Gastroesophageal sphincter (tissue), 4 donors: Measurements from ENCODE around the gene CCL5. TPM values are rescaled to one million over a fixed set of nuclear protein-coding genes. Genes with fewer than 3 reads are reported as not detected.

Experiments
- ATAC-seq: fragments of 150-250 bp; one replicate; pipeline ENCODE4 v1.9.1; 2016; ENCODE audit warnings: mild to moderate bottlenecking, moderate library complexity
- H3K27ac ChIP-seq, 4 donors: fragments of 200-600 bp; sonication (generic) in 3 of 4; 1 replicate in 3 of 4; 2 replicates in 1 of 4; pipeline ENCODE4 v1.5.1; 2016 to 2019
- H3K27me3 ChIP-seq: fragments of 200-600 bp; sonication (generic); one replicate; pipeline ENCODE4 v1.5.1; 2019
- H3K36me3 ChIP-seq, 2 donors: fragments of 200-600 bp; sonication (generic); one replicate each; pipeline ENCODE4 v1.5.1; 2019; ENCODE audit warnings: control low read depth in 1 of 2
- H3K4me1 ChIP-seq, 3 donors: fragments of 200-600 bp; sonication (generic); 1 replicate in 2 of 3; 2 replicates in 1 of 3; pipeline ENCODE4 v1.5.1; 2016 to 2019; ENCODE audit warnings: control low read depth in 2 of 3
- H3K4me3 ChIP-seq, 2 donors: fragments of 200-600 bp; sonication (generic); one replicate each; pipeline ENCODE4 v1.5.1; 2019; ENCODE audit warnings: mild to moderate bottlenecking in 1 of 2, moderate library complexity in 1 of 2
- H3K9me3 ChIP-seq, 3 donors: fragments of 200-600 bp; sonication (generic); one replicate each; pipeline ENCODE4 v1.5.1; 2017 to 2019; ENCODE audit warnings: control low read depth in 2 of 3
- CTCF ChIP-seq, 4 experiments: fragments of 200-600 bp in 2 of 4; fragments of 450-650 bp in 2 of 4; sonication (generic) in 1 of 4; IDR thresholded peaks; one replicate each; pipeline ENCODE4 v1.5.1; 2017 to 2019; ENCODE audit warnings: antibody characterized with exemption in 4 of 4, mild to moderate bottlenecking in 2 of 4, moderate library complexity in 2 of 4
- EP300 ChIP-seq: sonication (generic); formaldehyde crosslinking; IDR thresholded peaks from one replicate; pipeline ENCODE4 v1.6.1; 2017; ENCODE audit warnings: antibody characterized with exemption, mild to moderate bottlenecking
- POLR2A ChIP-seq, 2 donors: fragments of 450-650 bp; IDR thresholded peaks; one replicate each; pipeline ENCODE4 v1.6.1; 2017; ENCODE audit warnings: antibody characterized with exemption in 2 of 2, mild to moderate bottlenecking in 2 of 2, moderate library complexity in 1 of 2
- POLR2AphosphoS5 ChIP-seq: sonication (generic); formaldehyde crosslinking; IDR thresholded peaks from one replicate; pipeline ENCODE4 v1.6.1; 2017; ENCODE audit warnings: antibody characterized with exemption
- WGBS, 2 donors: methylation state at CpG; one replicate each; pipeline ENCODE4 v1.1.5; 2018; ENCODE audit warnings: low coverage in 1 of 2; 5-methylcytosine and 5-hydroxymethylcytosine counted together
- total RNA-seq, 4 donors: library from RNA; depleted of rRNA; stranded (reverse); fragments of >200 nt; gene quantifications; one replicate each; pipeline ENCODE4 v1.1.0, GENCODE V29; 2016

CCL5 gene
- total RNA-seq, 4 donors from 2014 or later = 0.78 to 3.8 (median 2.2) TPM

GRCh38 chr17:35917519-35918213 is 37.5 kb upstream of the CCL5 start:
- WGBS, 2 donors = 97% methylated on average over 18 of the region's 29 CpGs; no CpG with 5 or more reads in 1 of the 2 donors
- Histone ChIP-seq H3K27ac (no peak overlapping the region), H3K36me3 (no peaks in the 10 kb centered on the region), H3K4me1 (no peaks in the 10 kb centered on the region), H3K4me3 (no peak overlapping the region), H3K27me3 (no peaks in the 10 kb centered on the region), H3K9me3 (no peaks in the 10 kb centered on the region)
- TF ChIP-seq POLR2AphosphoS5 = no peak
- TF ChIP-seq POLR2A (IDR thresholded peaks at IDR 0.05) = no peak
- no peak for TF ChIP-seq EP300
- TF ChIP-seq CTCF (IDR thresholded peaks at IDR 0.05) = no peak
- ATAC-seq = no peak

GRCh38 chr17:35915153-35915964 is 35.2 kb upstream of the CCL5 start:
- Histone ChIP-seq H3K4me1 (no peaks in the 10 kb centered on the region), H3K36me3 (no peaks in the 10 kb centered on the region), H3K27me3 (no peaks in the 10 kb centered on the region), H3K4me3 (no peak overlapping the region), H3K9me3 (no peaks in the 10 kb centered on the region), H3K27ac (no peak overlapping the region)
- no CpG with 5 or more reads among the region's 3 CpGs for WGBS, 2 donors
- TF ChIP-seq CTCF (IDR thresholded peaks at IDR 0.05) = no peak
- ATAC-seq = no peak

GRCh38 chr17:35914354-35914753 is 34.2 kb upstream of the CCL5 start:
- no peaks in the 10 kb centered on the region for H3K9me3 ChIP-seq
- no peaks in the 10 kb centered on the region for H3K27me3 ChIP-seq
- no peak for ATAC-seq
- no peaks in the 10 kb centered on the region for H3K4me1 ChIP-seq
- WGBS, 2 donors = no CpG with 5 or more reads among the region's 1 CpG
- H3K27ac ChIP-seq = no peak overlapping the region
- no peak overlapping the region for H3K4me3 ChIP-seq
- no peaks in the 10 kb centered on the region for H3K36me3 ChIP-seq
- TF ChIP-seq CTCF (IDR thresholded peaks at IDR 0.05) (no peak), POLR2AphosphoS5 (no peak), EP300 (no peak)

- no peak for ATAC-seq
- TF ChIP-seq CTCF (IDR thresholded peaks at IDR 0.05) (no peak), POLR2A (IDR thresholded peaks at IDR 0.05) (no peak), POLR2AphosphoS5 (no peak), EP300 (no peak)
- H3K27me3 ChIP-seq = no peaks in the 10 kb centered on the region
- no peak overlapping the region for H3K27ac ChIP-seq
- WGBS, 2 donors = 67 to 94% methylated on average over 1 to 2 of the region's 4 CpGs
- H3K9me3 ChIP-seq = no peaks in the 10 kb centered on the region
- H3K36me3 ChIP-seq = no peaks in the 10 kb centered on the region
- H3K4me3 ChIP-seq = no peak overlapping the region
- H3K4me1 ChIP-seq = no peaks in the 10 kb centered on the region
Observed at GRCh38 chr17:35913609-35914008, 33.4 kb upstream of the CCL5 start.

- WGBS, 2 donors = 80 to 88% methylated on average over 1 to 2 of the region's 2 CpGs
- no peaks in the 10 kb centered on the region for H3K9me3 ChIP-seq
- H3K27ac ChIP-seq = no peak overlapping the region
- H3K4me1 ChIP-seq = no peaks in the 10 kb centered on the region
- H3K36me3 ChIP-seq = no peaks in the 10 kb centered on the region
- H3K4me3 ChIP-seq = no peak overlapping the region
- TF ChIP-seq POLR2A (IDR thresholded peaks at IDR 0.05) (no peak), CTCF (IDR thresholded peaks at IDR 0.05) (no peak), POLR2AphosphoS5 (no peak), EP300 (no peak)
- no peak for ATAC-seq
- no peaks in the 10 kb centered on the region for H3K27me3 ChIP-seq
Observed at GRCh38 chr17:35912942-35913341, 32.8 kb upstream of the CCL5 start.
